Measurements from ENCODE around the gene KAT8.
"Not testable (repeated sequence)": the region's sequence is repeated elsewhere in the genome, so short reads cannot be mapped to it uniquely, and the experiment has no call there.

The KAT8 gene

DNA sequence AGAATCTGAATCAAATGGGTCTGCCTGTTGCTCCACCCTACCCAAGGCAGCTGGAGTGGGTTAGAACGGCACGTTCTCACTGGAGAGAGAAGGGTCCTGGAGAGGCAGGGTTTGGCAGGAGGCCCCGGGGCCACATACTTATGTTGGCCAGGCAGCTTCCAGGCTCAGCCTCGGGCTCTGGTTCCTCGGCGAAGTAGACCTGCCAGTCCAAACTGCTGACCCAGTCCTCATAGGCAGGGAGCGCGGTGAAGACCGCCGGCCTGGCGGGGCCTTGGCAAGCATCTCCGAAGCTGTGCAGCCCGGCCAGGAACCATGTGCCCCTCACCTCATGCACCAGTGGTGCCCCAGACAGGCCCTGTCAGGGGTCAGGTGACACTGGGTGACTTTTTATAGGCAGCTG, 33.5 kb upstream of the KAT8 start:
- DNase-seq (ENCODE audit: low spot score): no peak

GRCh38 chr16:31084584-31085302, 32.7 kb upstream of the KAT8 start:
- DNase-seq (ENCODE audit: low spot score): no peak

- DNase-seq (ENCODE audit: low spot score): no peak
Observed at GRCh38 chr16:31085411-31085810, 32.1 kb upstream of the KAT8 start.

DNA sequence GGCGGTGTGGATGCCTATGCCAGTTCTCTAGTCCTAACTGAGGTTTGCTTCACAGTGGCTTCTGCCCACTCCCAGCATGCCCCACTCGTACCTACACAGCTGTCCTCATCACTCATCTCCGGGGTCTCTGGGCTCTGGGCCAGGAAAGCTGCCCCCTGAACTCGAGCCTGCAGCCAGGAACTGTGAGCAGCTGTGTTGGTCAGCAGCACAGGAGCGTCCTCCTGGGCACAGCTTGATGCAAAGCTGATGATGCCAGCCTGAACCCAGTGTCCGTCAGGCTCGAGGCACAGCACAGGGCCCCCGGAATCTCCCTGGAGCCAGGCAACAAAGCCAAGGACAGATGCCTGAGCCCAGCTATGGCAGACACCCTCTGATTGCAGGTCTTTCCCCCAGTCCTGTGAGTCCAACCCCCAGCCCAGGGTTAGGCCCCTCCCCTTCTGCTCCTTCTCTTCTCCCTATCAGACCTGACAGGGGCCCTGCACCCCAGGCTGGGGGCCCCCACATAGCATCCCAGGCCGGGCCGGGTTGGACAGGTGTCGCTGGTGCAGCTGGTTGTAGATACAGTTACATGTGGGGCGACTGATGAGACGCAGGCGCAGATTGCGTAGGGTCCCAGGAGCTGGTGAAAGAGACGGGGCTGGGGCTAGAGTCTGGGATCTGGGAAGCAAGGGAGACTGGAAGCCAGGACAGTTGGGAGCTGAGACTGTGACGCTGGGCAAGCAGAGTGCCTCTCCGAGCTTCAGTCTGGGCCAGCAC, 31.4 kb upstream of the KAT8 start:
- no peak for DNase-seq (ENCODE audit: low spot score)

DNA sequence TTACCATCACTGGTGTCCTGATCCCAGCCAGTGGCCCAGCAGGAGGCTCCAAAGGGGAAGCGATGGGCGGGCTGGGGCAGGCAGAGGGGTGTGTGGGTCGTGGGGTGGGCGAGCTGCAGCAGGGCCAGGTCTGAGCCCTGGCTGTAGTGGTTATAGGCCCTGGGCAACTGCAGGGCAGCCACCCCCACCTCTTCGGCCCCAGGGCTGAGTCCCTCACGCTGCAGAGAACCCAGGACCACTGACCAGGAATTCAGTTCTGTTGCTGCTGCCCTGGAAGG, 30.9 kb upstream of the KAT8 start:
- no peak for DNase-seq (ENCODE audit: low spot score)

DNA sequence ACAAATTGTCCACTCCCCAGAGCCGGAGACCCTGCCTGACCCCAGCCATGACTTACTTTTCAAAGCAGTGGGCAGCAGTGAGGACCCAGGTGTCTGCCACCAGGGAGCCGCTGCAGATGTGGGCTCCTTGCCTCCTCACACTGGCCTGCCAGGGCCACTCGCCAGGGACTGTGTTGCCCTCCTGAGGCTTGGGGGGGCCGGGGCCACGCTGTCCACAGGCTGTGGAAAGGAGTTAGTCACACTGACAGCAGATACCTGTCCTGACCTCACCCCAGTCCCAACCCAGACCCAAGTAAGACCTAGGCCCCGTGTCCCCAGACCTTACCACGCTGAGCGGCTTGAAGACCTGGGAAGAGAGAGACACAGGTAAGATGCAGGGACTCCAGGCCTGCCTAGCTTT, 30.0 kb upstream of the KAT8 start:
- DNase-seq (ENCODE audit: low spot score): no peak

GRCh38 chr16:31087971-31088370, 29.5 kb upstream of the KAT8 start:
- no peak for DNase-seq (ENCODE audit: low spot score)

DNA sequence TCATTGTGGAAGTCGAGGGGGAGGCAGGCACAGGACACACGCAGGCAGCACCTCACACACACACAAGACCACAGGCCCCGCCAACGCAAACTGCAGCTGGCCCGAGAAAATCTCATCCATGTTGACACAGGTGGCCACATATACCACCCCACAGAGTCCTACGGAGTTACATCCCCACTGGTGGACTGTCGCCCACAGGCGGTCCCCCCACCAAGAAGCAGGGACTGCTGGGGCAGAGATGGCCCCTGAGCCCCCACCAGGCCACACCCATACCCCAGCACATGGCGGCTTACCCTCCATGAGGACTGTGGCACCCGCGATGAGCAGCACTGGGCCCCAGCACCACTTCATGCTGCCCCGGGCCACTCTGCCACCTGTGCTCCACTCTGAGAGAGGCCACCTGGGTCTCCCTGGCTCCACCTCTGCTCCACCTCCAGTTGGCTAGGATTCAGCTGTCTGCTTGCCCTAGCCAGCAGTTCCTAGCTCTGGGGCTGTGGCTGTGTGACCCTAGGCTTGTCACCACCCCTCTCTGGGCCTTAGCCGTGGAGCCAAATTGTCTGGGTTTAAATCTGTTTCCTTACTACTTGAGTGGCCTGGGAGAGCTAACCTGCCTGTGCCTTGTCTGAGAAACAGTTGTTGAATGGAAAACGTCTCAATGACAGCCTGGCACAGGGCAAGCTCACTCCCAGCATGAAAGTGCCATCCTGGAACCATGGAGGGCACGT, 28.8 kb upstream of the KAT8 start, which contains the start of gene PRSS53:
Gene PRSS53 (minus strand): TSS at position 485 of the 725 bp plus-strand sequence. CDS start 134 bp downstream, at position 351.
- DNase-seq (ENCODE audit: low spot score): no peak

DNA sequence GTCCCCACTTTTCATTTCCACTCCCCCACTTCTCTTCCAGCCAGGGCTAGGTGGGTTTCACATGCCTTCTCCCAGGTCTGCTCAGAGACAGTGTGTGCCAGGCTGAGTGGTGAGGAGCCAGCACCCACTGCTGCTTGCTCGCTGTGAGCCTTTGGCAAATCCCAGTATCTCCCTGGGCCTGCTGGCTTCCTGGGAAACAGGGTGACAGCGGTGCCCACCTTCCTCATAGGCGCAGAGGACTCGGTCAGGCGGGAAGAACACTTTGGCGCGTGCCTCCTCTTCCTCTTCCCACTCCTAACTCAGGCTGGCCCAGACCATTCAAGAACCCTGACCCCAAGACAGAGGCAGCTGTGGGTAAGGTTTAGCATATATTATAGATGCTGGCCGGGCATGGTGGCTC, 28.3 kb upstream of the KAT8 start:
- DNase-seq (ENCODE audit: low spot score): no peak

DNA sequence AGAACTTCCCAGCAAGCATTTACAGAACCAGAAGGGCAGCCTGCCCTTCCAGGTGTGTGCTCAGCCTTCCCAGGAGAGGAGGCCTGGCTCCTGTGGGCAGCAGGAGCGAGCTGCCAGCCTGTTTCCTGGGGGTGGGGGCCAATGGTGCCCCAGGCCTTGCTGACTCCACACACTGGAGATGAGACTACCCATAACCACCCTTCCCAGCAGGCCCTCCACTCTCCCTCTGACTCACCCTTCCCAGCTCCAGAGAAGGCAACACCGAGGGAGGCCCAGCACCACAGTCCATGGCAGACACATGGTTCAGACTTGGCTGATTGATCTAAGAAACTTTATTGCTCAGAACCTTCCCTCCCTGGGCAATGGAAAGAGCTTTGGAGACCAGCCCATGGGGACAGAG, 26.9 kb upstream of the KAT8 start:
- no peak for DNase-seq (ENCODE audit: low spot score)

DNA sequence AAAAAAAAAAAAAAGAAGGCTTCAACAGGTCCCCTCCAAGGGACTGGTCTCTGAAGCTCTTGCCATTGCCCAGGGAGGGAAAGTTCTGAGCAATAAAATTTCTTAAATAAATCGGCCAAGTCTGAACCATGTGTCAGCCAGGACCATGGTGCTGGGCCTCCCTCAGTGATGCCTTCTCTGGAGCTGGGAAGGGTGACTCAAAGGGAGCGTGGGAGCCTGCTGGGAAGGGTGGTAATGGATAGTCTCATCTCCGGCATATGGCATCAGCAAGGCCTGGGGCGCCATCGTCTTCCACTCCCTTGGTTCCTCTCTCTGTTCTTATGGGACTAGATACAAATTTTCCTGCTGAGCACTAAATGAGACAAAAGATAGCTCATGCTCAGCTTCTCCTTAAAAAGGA, 25.1 kb upstream of the KAT8 start:
- no peak for DNase-seq (ENCODE audit: low spot score)

GRCh38 chr16:31093132-31093703, 24.2 kb upstream of the KAT8 start:
- no peak for DNase-seq (ENCODE audit: low spot score)

DNA sequence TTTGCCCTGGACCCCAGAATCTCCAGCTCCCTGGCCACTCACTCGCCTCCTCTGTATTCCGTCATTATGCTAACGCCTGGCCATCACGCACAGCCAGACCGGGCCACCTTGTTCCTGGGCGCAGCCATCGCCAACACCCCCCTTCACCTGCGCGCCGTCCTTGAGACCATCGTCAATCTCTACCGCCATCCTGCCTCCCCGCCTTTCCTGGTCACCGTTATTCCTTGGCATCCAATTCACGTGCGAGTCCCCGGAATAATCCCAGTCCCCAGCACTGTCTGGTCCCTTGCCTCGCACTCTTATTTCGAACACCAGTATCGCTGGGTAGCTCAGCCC, 23.4 kb upstream of the KAT8 start:
- DNase-seq (ENCODE audit: low spot score): no peak

DNA sequence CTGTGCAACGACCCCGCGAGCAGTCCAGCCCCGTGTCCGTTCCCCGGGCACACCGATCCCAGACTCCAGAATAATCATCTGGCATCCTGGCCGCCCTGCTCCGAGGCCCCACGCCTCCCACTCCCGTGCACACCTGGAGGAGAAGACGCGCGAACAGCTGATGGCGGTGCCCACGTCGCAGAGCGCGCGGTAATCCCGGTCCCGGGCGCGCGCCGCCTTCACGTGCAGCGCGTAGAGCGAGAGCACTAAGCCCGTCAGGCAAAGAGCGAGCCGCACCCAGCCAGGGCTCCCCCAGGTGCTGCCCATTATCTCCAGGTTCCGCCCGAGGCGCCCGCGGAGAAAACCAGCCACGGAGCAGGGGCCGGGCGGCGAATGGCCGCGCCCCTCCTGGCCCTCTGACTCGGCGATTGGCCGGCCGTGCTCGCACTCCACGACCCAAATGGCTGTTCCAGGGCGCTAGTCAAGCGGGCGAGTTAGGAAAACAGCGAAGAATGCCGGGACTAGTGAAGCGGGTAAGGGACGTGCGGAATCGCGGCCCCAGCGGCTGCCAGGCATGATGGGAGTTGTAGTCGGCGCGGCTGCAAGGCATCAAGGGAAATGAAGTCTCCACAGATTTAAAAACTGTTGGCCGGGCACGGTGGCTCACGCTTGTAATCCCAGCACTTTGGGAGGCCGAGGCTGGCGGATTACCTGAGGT, 22.9 kb upstream of the KAT8 start, which contains the start of gene VKORC1:
Gene VKORC1 (minus strand): TSS at position 374 of the 697 bp plus-strand sequence. CDS start 68 bp downstream, at position 306.
- peak; percentile 97 for DNase-seq (ENCODE audit: low spot score)

- no peak for DNase-seq (ENCODE audit: low spot score)
Observed at GRCh38 chr16:31099860-31100638, 17.4 kb upstream of the KAT8 start.

GRCh38 chr16:31100876-31101641, 16.4 kb upstream of the KAT8 start:
- DNase-seq (ENCODE audit: low spot score): not testable (repeated sequence)

DNA sequence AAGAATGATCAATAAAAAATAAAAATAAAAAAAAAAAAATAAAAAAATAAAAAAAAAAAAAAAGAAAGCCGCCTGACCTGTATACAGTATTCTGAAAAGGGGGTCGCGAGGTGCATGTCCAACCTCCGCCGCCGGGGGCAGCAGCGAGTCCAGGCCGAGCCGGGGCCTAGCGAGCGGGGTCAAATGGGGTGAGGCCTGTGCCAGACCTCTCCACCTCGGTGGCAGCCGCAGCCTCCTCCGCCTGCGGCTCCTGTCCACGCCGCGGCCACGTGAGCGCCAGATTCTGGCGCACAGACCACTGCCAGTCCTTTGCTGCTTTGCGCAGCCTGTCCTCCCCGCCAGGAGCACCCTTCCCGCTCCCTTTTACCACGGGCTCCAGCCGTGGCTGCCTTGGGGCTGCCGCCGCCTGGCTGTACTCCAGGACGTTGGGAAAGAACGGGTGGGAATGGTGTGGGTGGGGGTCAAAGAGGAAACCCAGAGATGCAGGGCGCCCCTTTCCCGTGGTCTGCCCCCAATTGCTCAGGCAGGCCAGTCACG, 11.7 kb upstream of the KAT8 start:
- DNase-seq (ENCODE audit: low spot score): peak; percentile 86

DNA sequence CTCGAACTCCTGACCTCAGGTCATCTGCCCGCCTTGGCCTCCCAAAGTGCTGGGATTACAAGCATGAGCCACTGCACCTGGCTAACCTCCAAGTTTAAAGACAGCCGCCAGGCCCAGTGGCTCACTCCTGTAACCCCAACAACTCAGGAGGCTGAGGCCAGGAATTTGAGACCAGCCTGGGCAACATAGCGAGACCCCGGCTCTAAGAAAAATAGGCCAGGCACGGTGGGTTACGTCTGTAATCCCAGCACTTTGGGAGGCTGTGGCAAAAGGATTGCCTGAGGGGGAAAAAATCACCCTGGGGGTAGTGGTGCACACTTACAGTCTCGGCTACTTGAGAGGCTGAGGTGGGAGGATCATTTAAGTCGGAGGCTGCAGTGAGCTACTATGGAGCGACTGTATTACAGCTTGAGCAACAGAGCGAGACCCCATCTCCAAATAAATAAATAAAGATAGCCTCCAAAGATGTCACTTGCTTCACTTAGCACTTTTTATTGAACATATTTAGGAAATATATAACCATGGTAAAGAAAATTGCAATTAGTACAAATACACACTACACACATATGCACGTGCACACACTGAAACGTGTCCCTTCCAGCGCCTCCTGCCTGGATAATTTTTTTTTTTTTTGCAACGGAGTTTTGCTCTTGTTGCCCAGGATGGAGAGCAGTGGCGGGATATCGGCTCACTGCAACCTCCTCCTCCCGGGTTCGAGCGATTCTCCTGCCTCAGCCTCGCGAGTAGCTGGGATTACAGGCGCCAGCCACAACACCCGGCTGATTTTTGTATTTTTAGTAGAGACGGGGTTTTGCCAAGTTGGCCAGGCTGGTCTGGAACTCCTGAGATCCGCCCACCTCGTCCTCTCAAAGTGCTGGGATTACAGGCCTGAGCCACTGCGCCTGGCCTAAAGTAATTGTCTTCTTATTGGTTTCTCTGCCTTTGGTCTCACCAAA, 10.7 kb upstream of the KAT8 start:
- DNase-seq (ENCODE audit: low spot score): no peak

DNA sequence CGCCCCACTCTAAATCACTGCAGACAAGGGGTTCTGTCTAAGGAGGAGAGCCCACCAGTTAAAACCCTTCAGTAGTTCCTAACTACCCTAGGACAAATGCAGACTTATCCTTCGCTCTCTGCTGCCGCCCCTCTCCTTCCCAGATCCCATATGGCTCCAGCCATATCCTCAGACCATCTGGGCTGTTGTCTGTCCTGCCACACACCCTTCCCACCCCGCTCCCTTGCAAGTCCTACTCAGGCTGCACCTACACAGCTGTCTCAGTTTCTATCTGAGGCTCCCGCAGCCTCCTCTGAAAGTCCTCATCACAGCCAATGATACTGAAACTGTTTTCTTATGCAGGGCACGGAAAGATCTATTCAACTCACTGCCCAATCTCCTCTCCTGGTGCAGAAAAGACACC, 10.0 kb upstream of the KAT8 start:
- no peak for DNase-seq (ENCODE audit: low spot score)
